Liver (tissue), 9 donors: ENCODE data around the gene RAPGEF2. TPM values are rescaled to one million over a fixed set of nuclear protein-coding genes. Genes with fewer than 3 reads are reported as not detected.

Source experiments
- DNase-seq: peaks from one replicate; pipeline ENCODE4 v3.0.0-alpha.2; 2017; ENCODE audit warnings: low spot score
- H3K27ac ChIP-seq, 2 donors: one replicate each; pipeline ENCODE4 v1.7.0; 2013; ENCODE audit warnings: inconsistent platforms in 2 of 2, low read length in 2 of 2, control low read depth in 1 of 2, low read depth in 1 of 2, mild to moderate bottlenecking in 1 of 2
- H3K27me3 ChIP-seq, 4 donors: one replicate each; pipeline versions ENCODE4 v1.6.1 to v1.7.0; 2013; ENCODE audit warnings: low read length in 3 of 4, inconsistent platforms in 1 of 4, mild to moderate bottlenecking in 1 of 4, moderate library complexity in 1 of 4; ENCODE audit not compliant: control insufficient read depth in 4 of 4, insufficient read depth in 4 of 4
- H3K36me3 ChIP-seq, 4 donors: one replicate each; pipeline versions ENCODE4 v1.6.1 to v1.7.0; 2013; ENCODE audit warnings: low read length in 3 of 4, mild to moderate bottlenecking in 3 of 4, low read depth in 1 of 4, moderate library complexity in 1 of 4; ENCODE audit not compliant: control insufficient read depth in 4 of 4, insufficient read depth in 3 of 4
- H3K4me1 ChIP-seq, 4 donors: one replicate each; pipeline versions ENCODE4 v1.6.1 to v1.7.0; 2013; ENCODE audit warnings: low read length in 3 of 4, mild to moderate bottlenecking in 3 of 4, moderate library complexity in 1 of 4; ENCODE audit not compliant: control insufficient read depth in 4 of 4, insufficient read depth in 4 of 4
- H3K4me3 ChIP-seq, 3 donors: one replicate each; pipeline versions ENCODE4 v1.6.1 to v1.7.0; 2013; ENCODE audit warnings: low read length in 3 of 3, control low read depth in 1 of 3, low read depth in 1 of 3, mild to moderate bottlenecking in 1 of 3
- H3K9ac ChIP-seq, 2 donors: one replicate each; pipeline ENCODE4 v1.7.0; 2013; ENCODE audit warnings: low read length in 2 of 2, mild to moderate bottlenecking in 2 of 2, moderate library complexity in 2 of 2, control low read depth in 1 of 2, low read depth in 1 of 2
- H3K9me3 ChIP-seq, 4 donors: one replicate each; pipeline versions ENCODE4 v1.6.1 to v1.7.0; 2013; ENCODE audit warnings: low read length in 3 of 4; ENCODE audit not compliant: control insufficient read depth in 4 of 4
- ATF3 ChIP-seq: IDR thresholded peaks from 2 replicates; pipeline ENCODE4 v1.6.1; 2016; ENCODE audit warnings: antibody characterized with exemption
- CTCF ChIP-seq: fragments of 150-350 bp; IDR thresholded peaks from 2 replicates; pipeline ENCODE4 v1.5.1; 2017; ENCODE audit warnings: improper control_type of control experiment, low read depth, low read length; ENCODE audit not compliant: missing input control
- FOXA1 ChIP-seq: IDR thresholded peaks from 2 replicates; pipeline ENCODE4 v1.6.1; 2016; ENCODE audit warnings: antibody characterized with exemption
- FOXA2 ChIP-seq: IDR thresholded peaks from 2 replicates; pipeline ENCODE4 v1.6.1; 2016; ENCODE audit warnings: antibody characterized with exemption
- GABPA ChIP-seq, 2 donors: IDR thresholded peaks in 1 of 2; conservative IDR thresholded peaks in 1 of 2; 2 replicates each; pipeline ENCODE4 v1.6.1; 2016; ENCODE audit warnings: antibody characterized with exemption in 2 of 2, mild to moderate bottlenecking in 1 of 2, moderate library complexity in 1 of 2
- HNF4G ChIP-seq: IDR thresholded peaks from 2 replicates; pipeline ENCODE4 v1.6.1; 2016; ENCODE audit warnings: antibody characterized with exemption
- NR2F2 ChIP-seq: IDR thresholded peaks from 2 replicates; pipeline ENCODE4 v1.6.1; 2016; ENCODE audit warnings: antibody characterized with exemption
- RAD21 ChIP-seq, 2 donors: IDR thresholded peaks; 2 replicates each; pipeline ENCODE4 v1.6.1; 2016; ENCODE audit warnings: antibody characterized with exemption in 2 of 2, mild to moderate bottlenecking in 2 of 2
- RXRA ChIP-seq, 2 donors: IDR thresholded peaks; 2 replicates each; pipeline ENCODE4 v1.6.1; 2017 to 2018; ENCODE audit warnings: antibody characterized with exemption in 2 of 2, mild to moderate bottlenecking in 1 of 2
- SP1 ChIP-seq: IDR thresholded peaks from 2 replicates; pipeline ENCODE4 v1.6.1; 2018; ENCODE audit warnings: antibody characterized with exemption, mild to moderate bottlenecking
- TAF1 ChIP-seq: conservative IDR thresholded peaks from 2 replicates; pipeline ENCODE4 v1.6.1; 2016; ENCODE audit warnings: antibody characterized with exemption, mild to moderate bottlenecking
- WGBS: extraction: QIAGEN DNeasy Blood & Tissue Kit; methylation state at CpG from one replicate; pipeline ENCODE4 v1.1.7; 2013; 5-methylcytosine and 5-hydroxymethylcytosine counted together
- polyA plus RNA-seq, 2 donors: library from polyadenylated mRNA; stranded (reverse) in 1 of 2; unstranded in 1 of 2; fragments of 200-250 nt in 1 of 2; fragments of >200 nt in 1 of 2; fragmentation: Nextera tagmentation in 1 of 2; extraction: Ambion mirVana in 1 of 2; gene quantifications; one replicate each; pipeline versions ENCODE4 v1.2.1 to v1.2.3, GENCODE V29; 2013 to 2015
- total RNA-seq, 2 donors: library from RNA; depleted of rRNA; stranded (reverse); fragments of >200 nt; gene quantifications; one replicate each; pipeline ENCODE4 v1.2.3, GENCODE V29; 2014
- TF ChIP-seq, protein P1 (sequence below): IDR thresholded peaks from 2 replicates; pipeline ENCODE4 v1.6.1; 2016; ENCODE audit warnings: antibody characterized with exemption, mild to moderate bottlenecking
- TF ChIP-seq, protein P2 (sequence below): IDR thresholded peaks from 2 replicates; pipeline ENCODE4 v1.6.1; 2016; ENCODE audit warnings: antibody characterized with exemption
- donor health status: healthy.
- donor health status: healthy.
- donor health status: healthy.
- donor health status: healthy.
- donor health status: healthy.

Gene RAPGEF2
- total and polyA plus RNA-seq, 4 donors: 7.3 to 90.4 (median 32.2) TPM

DNA sequence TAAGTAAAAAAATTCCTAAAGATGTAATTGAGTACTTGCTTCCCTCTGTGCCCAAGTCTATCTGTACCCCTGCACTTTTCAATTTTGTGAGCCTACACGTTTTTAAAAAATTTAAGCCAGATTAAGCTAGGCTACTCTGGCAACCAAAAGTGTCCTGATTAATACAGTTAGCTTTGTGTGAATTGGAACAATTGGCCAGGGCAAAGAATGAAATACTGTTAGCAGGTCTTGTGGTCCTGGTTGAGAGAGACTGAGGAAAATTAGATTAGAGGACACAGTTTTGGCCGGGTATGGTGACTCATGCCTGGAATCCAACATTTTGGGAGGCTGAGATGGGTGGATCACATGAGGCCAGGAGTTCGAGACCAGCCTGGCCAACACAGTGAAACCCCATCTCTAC, 293.3 kb downstream of the RAPGEF2 start:
- Histone ChIP-seq H3K36me3 (no peaks in the 10 kb centered on the region), H3K4me1 (no peaks in the 10 kb centered on the region), H3K9me3 (no peaks in the 10 kb centered on the region), H3K9ac (no peak overlapping the region), H3K4me3 (no peak overlapping the region), H3K27ac (no peak overlapping the region), H3K27me3 (no peaks in the 10 kb centered on the region)
- WGBS: 86% methylated on average over 3 of the region's 3 CpGs
- no peak for TF ChIP-seq TAF1
- TF ChIP-seq NR2F2: no peak
- TF ChIP-seq RAD21 (IDR thresholded peaks at IDR 0.05): no peak
- TF ChIP-seq, protein P1, sequence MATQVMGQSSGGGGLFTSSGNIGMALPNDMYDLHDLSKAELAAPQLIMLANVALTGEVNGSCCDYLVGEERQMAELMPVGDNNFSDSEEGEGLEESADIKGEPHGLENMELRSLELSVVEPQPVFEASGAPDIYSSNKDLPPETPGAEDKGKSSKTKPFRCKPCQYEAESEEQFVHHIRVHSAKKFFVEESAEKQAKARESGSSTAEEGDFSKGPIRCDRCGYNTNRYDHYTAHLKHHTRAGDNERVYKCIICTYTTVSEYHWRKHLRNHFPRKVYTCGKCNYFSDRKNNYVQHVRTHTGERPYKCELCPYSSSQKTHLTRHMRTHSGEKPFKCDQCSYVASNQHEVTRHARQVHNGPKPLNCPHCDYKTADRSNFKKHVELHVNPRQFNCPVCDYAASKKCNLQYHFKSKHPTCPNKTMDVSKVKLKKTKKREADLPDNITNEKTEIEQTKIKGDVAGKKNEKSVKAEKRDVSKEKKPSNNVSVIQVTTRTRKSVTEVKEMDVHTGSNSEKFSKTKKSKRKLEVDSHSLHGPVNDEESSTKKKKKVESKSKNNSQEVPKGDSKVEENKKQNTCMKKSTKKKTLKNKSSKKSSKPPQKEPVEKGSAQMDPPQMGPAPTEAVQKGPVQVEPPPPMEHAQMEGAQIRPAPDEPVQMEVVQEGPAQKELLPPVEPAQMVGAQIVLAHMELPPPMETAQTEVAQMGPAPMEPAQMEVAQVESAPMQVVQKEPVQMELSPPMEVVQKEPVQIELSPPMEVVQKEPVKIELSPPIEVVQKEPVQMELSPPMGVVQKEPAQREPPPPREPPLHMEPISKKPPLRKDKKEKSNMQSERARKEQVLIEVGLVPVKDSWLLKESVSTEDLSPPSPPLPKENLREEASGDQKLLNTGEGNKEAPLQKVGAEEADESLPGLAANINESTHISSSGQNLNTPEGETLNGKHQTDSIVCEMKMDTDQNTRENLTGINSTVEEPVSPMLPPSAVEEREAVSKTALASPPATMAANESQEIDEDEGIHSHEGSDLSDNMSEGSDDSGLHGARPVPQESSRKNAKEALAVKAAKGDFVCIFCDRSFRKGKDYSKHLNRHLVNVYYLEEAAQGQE: no peak
- TF ChIP-seq HNF4G: no peak
- no peak for TF ChIP-seq FOXA1
- TF ChIP-seq RXRA (IDR thresholded peaks at IDR 0.05): no peak
- TF ChIP-seq GABPA (IDR thresholded peaks at IDR 0.05 in 1 of 2, conservative IDR thresholded peaks at IDR 0.05 in 1 of 2): no peak
- no peak for TF ChIP-seq ATF3
- TF ChIP-seq, protein P2, sequence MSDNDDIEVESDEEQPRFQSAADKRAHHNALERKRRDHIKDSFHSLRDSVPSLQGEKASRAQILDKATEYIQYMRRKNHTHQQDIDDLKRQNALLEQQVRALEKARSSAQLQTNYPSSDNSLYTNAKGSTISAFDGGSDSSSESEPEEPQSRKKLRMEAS: no peak
- no peak for TF ChIP-seq SP1
- DNase-seq: no peak

DNA sequence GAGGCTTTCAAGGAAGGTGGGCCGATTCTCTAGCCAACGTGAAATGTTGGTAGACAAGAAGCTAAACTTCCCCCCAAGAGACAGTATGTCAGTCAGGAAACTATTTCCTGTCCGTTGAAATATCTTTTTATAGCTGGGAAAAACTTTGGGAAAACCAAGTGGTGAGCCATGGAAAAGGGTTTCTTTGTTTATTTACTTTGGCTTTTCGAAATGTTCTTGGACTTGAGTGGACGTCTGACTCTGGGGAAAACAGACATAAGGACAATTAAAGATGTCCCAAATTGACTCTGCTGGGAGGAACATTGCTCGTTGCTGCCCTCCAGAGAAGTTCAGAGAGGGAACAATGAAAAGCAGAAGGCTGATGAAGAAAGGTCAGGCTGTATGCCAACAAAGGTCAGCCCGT, 295.4 kb downstream of the RAPGEF2 start:
- 69% methylated on average over 7 of the region's 7 CpGs for WGBS

More for the DNA sequence above, 295.4 kb downstream of the RAPGEF2 start:
- DNase-seq: no peak
- H3K27ac ChIP-seq: no peak overlapping the region
- no peak overlapping the region for H3K4me3 ChIP-seq
- no peaks in the 10 kb centered on the region for H3K36me3 ChIP-seq
- TF ChIP-seq CTCF (no peak), FOXA2 (no peak), NR2F2 (peak; percentile 57)
- TF ChIP-seq, protein P1: peak; percentile 47
- H3K27me3 ChIP-seq: no peaks in the 10 kb centered on the region
- no peak overlapping the region for H3K9ac ChIP-seq
- no peaks in the 10 kb centered on the region for H3K4me1 ChIP-seq
- no peaks in the 10 kb centered on the region for H3K9me3 ChIP-seq
